ENCODE measurements around the gene PHF21A. TPM values are rescaled to one million over a fixed set of nuclear protein-coding genes. Genes with fewer than 3 reads are reported as not detected.

The PHF21A gene
- total and polyA plus RNA-seq, 4 donors, result 3.6 to 8.5 (median 6.2) TPM

DNA sequence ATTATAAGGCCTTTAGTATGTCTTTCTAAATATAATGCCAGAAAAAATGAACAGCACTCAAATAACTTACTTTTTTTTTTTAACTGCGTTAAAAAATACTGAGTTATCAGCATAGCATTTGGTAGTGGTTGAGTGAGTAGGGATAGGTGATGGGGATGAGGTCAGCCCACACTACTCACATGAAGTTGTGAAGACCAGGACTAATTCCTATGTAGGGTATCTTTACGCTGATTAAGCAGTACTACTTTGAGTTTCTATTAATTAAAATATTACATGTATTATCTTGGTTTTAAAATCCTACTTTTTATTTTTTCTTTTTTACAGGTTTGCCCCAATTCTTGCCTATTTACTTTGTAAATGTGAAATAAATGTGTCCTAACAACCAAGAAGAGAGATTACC lies 13.5 kb downstream of the PHF21A start:
- H3K9me3 ChIP-seq (ENCODE audit: control insufficient read depth in 4 of 4, low read length in 3 of 4), result no peaks in the 10 kb centered on the region
- no peaks in the 10 kb centered on the region for H3K27me3 ChIP-seq (ENCODE audit: control insufficient read depth in 4 of 4, insufficient read depth in 4 of 4, low read length in 3 of 4)
- no peak for DNase-seq (ENCODE audit: low spot score)
- H3K36me3 ChIP-seq (ENCODE audit: control insufficient read depth in 4 of 4, insufficient read depth in 3 of 4, low read depth in 1 of 4, low read length in 3 of 4), result no peaks in the 10 kb centered on the region
- H3K9ac ChIP-seq (ENCODE audit: low read depth in 1 of 2, low read length in 2 of 2), result no peak overlapping the region
- WGBS, result 89% methylated on average over 2 of the region's 2 CpGs
- H3K4me3 ChIP-seq (ENCODE audit: low read depth in 1 of 3, low read length in 3 of 3), result no peak overlapping the region
- no peaks in the 10 kb centered on the region for H3K4me1 ChIP-seq (ENCODE audit: control insufficient read depth in 4 of 4, insufficient read depth in 4 of 4, low read length in 3 of 4)
- H3K27ac ChIP-seq (ENCODE audit: low read depth in 1 of 2, low read length in 2 of 2), result no peak overlapping the region
- TF ChIP-seq JUND (IDR thresholded peaks at IDR 0.05), result no peak
- TF ChIP-seq, protein P1, sequence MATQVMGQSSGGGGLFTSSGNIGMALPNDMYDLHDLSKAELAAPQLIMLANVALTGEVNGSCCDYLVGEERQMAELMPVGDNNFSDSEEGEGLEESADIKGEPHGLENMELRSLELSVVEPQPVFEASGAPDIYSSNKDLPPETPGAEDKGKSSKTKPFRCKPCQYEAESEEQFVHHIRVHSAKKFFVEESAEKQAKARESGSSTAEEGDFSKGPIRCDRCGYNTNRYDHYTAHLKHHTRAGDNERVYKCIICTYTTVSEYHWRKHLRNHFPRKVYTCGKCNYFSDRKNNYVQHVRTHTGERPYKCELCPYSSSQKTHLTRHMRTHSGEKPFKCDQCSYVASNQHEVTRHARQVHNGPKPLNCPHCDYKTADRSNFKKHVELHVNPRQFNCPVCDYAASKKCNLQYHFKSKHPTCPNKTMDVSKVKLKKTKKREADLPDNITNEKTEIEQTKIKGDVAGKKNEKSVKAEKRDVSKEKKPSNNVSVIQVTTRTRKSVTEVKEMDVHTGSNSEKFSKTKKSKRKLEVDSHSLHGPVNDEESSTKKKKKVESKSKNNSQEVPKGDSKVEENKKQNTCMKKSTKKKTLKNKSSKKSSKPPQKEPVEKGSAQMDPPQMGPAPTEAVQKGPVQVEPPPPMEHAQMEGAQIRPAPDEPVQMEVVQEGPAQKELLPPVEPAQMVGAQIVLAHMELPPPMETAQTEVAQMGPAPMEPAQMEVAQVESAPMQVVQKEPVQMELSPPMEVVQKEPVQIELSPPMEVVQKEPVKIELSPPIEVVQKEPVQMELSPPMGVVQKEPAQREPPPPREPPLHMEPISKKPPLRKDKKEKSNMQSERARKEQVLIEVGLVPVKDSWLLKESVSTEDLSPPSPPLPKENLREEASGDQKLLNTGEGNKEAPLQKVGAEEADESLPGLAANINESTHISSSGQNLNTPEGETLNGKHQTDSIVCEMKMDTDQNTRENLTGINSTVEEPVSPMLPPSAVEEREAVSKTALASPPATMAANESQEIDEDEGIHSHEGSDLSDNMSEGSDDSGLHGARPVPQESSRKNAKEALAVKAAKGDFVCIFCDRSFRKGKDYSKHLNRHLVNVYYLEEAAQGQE (IDR thresholded peaks at IDR 0.05), result no peak
- TF ChIP-seq, protein P2, sequence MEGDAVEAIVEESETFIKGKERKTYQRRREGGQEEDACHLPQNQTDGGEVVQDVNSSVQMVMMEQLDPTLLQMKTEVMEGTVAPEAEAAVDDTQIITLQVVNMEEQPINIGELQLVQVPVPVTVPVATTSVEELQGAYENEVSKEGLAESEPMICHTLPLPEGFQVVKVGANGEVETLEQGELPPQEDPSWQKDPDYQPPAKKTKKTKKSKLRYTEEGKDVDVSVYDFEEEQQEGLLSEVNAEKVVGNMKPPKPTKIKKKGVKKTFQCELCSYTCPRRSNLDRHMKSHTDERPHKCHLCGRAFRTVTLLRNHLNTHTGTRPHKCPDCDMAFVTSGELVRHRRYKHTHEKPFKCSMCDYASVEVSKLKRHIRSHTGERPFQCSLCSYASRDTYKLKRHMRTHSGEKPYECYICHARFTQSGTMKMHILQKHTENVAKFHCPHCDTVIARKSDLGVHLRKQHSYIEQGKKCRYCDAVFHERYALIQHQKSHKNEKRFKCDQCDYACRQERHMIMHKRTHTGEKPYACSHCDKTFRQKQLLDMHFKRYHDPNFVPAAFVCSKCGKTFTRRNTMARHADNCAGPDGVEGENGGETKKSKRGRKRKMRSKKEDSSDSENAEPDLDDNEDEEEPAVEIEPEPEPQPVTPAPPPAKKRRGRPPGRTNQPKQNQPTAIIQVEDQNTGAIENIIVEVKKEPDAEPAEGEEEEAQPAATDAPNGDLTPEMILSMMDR (IDR thresholded peaks at IDR 0.05; ENCODE audit: low read depth, low read length, missing input control), result no peak
- TF ChIP-seq, protein P3, sequence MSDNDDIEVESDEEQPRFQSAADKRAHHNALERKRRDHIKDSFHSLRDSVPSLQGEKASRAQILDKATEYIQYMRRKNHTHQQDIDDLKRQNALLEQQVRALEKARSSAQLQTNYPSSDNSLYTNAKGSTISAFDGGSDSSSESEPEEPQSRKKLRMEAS (IDR thresholded peaks at IDR 0.05), result no peak
- TF ChIP-seq RXRA (IDR thresholded peaks at IDR 0.05), result no peak

DNA sequence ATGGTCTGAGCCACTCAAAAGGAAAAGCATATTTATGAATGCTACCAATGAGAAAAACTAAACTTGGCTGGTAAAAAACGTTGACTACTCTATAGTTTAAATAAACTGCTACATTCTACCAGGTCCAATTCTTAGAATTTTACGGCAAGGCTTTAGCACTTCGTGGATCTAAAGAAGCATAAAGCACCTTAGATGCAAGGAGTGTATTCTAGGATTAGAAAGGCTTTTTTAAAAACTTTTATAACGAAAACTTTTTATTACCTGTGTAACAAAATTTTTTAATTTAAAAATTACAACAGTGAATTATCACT lies 13.9 kb downstream of the PHF21A start:
- Histone ChIP-seq H3K9ac (ENCODE audit: low read depth in 1 of 2, low read length in 2 of 2) (no peak overlapping the region), H3K9me3 (ENCODE audit: control insufficient read depth in 4 of 4, low read length in 3 of 4) (no peaks in the 10 kb centered on the region), H3K27ac (ENCODE audit: low read depth in 1 of 2, low read length in 2 of 2) (no peak overlapping the region), H3K4me1 (ENCODE audit: control insufficient read depth in 4 of 4, insufficient read depth in 4 of 4, low read length in 3 of 4) (no peaks in the 10 kb centered on the region), H3K27me3 (ENCODE audit: control insufficient read depth in 4 of 4, insufficient read depth in 4 of 4, low read length in 3 of 4) (no peaks in the 10 kb centered on the region), H3K4me3 (ENCODE audit: low read depth in 1 of 3, low read length in 3 of 3) (no peak overlapping the region), H3K36me3 (ENCODE audit: control insufficient read depth in 4 of 4, insufficient read depth in 3 of 4, low read depth in 1 of 4, low read length in 3 of 4) (no peaks in the 10 kb centered on the region)
- no peak for DNase-seq (ENCODE audit: low spot score)
- TF ChIP-seq ZBTB33 (IDR thresholded peaks at IDR 0.05) (no peak), TAF1 (conservative IDR thresholded peaks at IDR 0.05) (no peak)
- WGBS, result 84% methylated on average over 4 of the region's 4 CpGs

GRCh38 chr11:46106530-46107407 lies 14.5 kb downstream of the PHF21A start:
- Histone ChIP-seq H3K36me3 (ENCODE audit: control insufficient read depth in 4 of 4, insufficient read depth in 3 of 4, low read depth in 1 of 4, low read length in 3 of 4) (no peaks in the 10 kb centered on the region), H3K9ac (ENCODE audit: low read depth in 1 of 2, low read length in 2 of 2) (no peak overlapping the region), H3K9me3 (ENCODE audit: control insufficient read depth in 4 of 4, low read length in 3 of 4) (no peaks in the 10 kb centered on the region), H3K4me3 (ENCODE audit: low read depth in 1 of 3, low read length in 3 of 3) (no peak overlapping the region), H3K27me3 (ENCODE audit: control insufficient read depth in 4 of 4, insufficient read depth in 4 of 4, low read length in 3 of 4) (no peaks in the 10 kb centered on the region), H3K4me1 (ENCODE audit: control insufficient read depth in 4 of 4, insufficient read depth in 4 of 4, low read length in 3 of 4) (no peaks in the 10 kb centered on the region), H3K27ac (ENCODE audit: low read depth in 1 of 2, low read length in 2 of 2) (no peak overlapping the region)
- WGBS, result 73% methylated on average over 5 of the region's 5 CpGs
- DNase-seq (ENCODE audit: low spot score), result no peak
- TF ChIP-seq, protein P3 (IDR thresholded peaks at IDR 0.05), result no peak
- TF ChIP-seq, protein P1 (IDR thresholded peaks at IDR 0.05), result no peak
- TF ChIP-seq FOXA2 (IDR thresholded peaks at IDR 0.05), result no peak
- no peak for TF ChIP-seq TAF1 (conservative IDR thresholded peaks at IDR 0.05)
- TF ChIP-seq FOXA1 (IDR thresholded peaks at IDR 0.05), result no peak
- no peak for TF ChIP-seq HNF4A (conservative IDR thresholded peaks at IDR 0.05)
- no peak for TF ChIP-seq JUND (IDR thresholded peaks at IDR 0.05)
- TF ChIP-seq ATF3 (IDR thresholded peaks at IDR 0.05), result no peak
- TF ChIP-seq EGR1 (IDR thresholded peaks at IDR 0.05; ENCODE audit: low read depth in 2 of 2), result no peak
- no peak for TF ChIP-seq HNF4G (IDR thresholded peaks at IDR 0.05)
- no peak for TF ChIP-seq RXRA (IDR thresholded peaks at IDR 0.05)
- TF ChIP-seq RAD21 (IDR thresholded peaks at IDR 0.05), result no peak
